ENCODE measurements around the gene LTBP3.

The LTBP3 gene

DNA sequence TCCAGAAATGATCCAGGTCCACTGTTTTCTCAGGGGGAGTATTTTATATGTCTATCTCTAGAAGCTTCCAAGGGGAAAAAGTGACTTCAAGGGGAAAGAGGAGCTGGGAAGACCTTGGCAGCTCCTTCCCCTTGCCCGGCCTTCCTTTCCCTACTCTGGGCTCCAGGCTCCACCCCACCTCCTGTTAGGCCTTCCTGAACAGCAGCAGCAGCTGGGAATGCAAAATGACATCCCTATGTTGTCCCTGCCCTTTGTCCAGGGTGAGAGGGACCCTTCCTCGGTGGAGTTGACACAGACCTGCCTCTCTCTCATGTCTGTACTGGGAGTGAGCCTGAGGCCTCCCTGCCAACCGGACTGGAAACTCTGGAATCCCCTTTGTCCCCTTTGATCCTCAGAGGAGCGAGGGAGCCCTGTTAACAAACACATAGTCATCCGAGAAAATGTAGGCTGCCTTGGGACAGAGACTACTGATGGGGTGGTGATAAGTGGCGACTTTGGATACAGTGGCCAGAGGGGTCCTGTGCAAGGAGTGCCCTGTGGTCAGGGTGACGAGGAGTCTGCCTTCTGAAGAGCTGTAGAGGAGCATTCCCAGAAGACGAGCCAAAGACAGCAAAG lies 68.3 kb downstream of the LTBP3 start:
- peaks cover 86% of the 10 kb centered on the region for H3K4me1 ChIP-seq (ENCODE audit: control insufficient read depth, low read length)
- no peak overlapping the region for H3K4me3 ChIP-seq (ENCODE audit: low read length)
- no peak overlapping the region for H3K27ac ChIP-seq (ENCODE audit: low read depth, low read length)
- no peaks in the 10 kb centered on the region for H3K27me3 ChIP-seq (ENCODE audit: control insufficient read depth, low read length)
- H3K79me2 ChIP-seq (ENCODE audit: control insufficient read depth, low read length) = peaks cover 7% of the 10 kb centered on the region; the same call in 1 of the 2 replicates
- TF ChIP-seq, protein P1, sequence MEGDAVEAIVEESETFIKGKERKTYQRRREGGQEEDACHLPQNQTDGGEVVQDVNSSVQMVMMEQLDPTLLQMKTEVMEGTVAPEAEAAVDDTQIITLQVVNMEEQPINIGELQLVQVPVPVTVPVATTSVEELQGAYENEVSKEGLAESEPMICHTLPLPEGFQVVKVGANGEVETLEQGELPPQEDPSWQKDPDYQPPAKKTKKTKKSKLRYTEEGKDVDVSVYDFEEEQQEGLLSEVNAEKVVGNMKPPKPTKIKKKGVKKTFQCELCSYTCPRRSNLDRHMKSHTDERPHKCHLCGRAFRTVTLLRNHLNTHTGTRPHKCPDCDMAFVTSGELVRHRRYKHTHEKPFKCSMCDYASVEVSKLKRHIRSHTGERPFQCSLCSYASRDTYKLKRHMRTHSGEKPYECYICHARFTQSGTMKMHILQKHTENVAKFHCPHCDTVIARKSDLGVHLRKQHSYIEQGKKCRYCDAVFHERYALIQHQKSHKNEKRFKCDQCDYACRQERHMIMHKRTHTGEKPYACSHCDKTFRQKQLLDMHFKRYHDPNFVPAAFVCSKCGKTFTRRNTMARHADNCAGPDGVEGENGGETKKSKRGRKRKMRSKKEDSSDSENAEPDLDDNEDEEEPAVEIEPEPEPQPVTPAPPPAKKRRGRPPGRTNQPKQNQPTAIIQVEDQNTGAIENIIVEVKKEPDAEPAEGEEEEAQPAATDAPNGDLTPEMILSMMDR (IDR thresholded peaks at IDR 0.05; ENCODE audit: low read depth, low read length, poor library complexity, severe bottlenecking) = no peak
- no peak for TF ChIP-seq EZH2phosphoT487 (IDR thresholded peaks at IDR 0.05; ENCODE audit: borderline replicate concordance, low read length)
- no peaks in the 10 kb centered on the region for H3K9me2 ChIP-seq (replicated peaks; ENCODE audit: control insufficient read depth, low read length)
- H3K4me2 ChIP-seq (ENCODE audit: low read length) = no peak overlapping the region
- H3K9me3 ChIP-seq (ENCODE audit: control insufficient read depth, insufficient read depth, low read length) = no peaks in the 10 kb centered on the region
- H3K36me3 ChIP-seq (ENCODE audit: control insufficient read depth, low read length) = no peaks in the 10 kb centered on the region
- H3F3A ChIP-seq (ENCODE audit: control insufficient read depth, insufficient read depth) = peaks cover 14% of the 10 kb centered on the region
- H4K20me1 ChIP-seq (ENCODE audit: control insufficient read depth, insufficient read depth, low read depth, low read length) = no peaks in the 10 kb centered on the region

DNA sequence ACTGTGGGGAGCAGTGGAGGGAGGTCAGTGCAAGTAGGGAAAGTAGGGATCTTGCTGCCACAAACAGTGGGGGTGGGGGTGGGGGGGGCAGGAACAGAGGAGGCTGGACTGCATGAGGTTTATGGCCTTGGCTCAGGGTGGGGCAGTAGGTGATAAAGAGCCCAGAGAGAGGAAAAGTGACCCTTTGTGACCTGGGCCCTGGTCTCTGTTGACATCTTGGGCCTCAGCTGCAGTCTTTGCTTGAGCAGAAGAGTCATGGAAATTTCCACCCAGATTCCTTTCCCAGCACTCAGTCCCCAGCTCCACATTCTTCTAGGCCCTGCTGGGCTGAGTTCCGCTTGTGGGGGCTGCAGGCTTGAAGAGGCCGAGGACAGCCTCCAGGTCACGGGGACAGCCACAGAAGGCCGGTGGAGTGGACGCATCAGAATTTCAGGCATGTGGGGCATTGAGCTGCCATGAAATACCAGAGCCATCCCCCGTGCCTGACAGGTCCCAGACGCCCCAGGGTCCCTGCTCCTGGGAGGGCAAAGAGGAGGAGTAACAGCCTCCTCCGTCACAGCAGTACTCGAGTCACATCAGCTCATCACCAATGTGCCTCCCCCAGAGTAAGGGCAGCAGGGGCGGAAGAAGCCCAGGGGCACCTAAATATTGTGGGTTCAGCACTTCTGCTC lies 69.0 kb downstream of the LTBP3 start:
- 0 out of 2 replicates have a peak, but pooled peaks cover 4% of the 10 kb centered on the region for H3K79me2 ChIP-seq (ENCODE audit: control insufficient read depth, low read length)
- no peaks in the 10 kb centered on the region for H3K9me3 ChIP-seq (ENCODE audit: control insufficient read depth, insufficient read depth, low read length)
- no peaks in the 10 kb centered on the region for H3K9me2 ChIP-seq (replicated peaks; ENCODE audit: control insufficient read depth, low read length)
- H3K36me3 ChIP-seq (ENCODE audit: control insufficient read depth, low read length) = no peaks in the 10 kb centered on the region
- peaks cover 79% of the 10 kb centered on the region for H3K4me1 ChIP-seq (ENCODE audit: control insufficient read depth, low read length)
- TF ChIP-seq, protein P1 (IDR thresholded peaks at IDR 0.05; ENCODE audit: low read depth, low read length, poor library complexity, severe bottlenecking) = no peak
- no peak for TF ChIP-seq EZH2phosphoT487 (IDR thresholded peaks at IDR 0.05; ENCODE audit: borderline replicate concordance, low read length)
- H4K20me1 ChIP-seq (ENCODE audit: control insufficient read depth, insufficient read depth, low read depth, low read length) = no peaks in the 10 kb centered on the region
- H3K4me2 ChIP-seq (ENCODE audit: low read length) = peak overlapping the region; percentile 88
- H3K4me3 ChIP-seq (ENCODE audit: low read length) = peak overlapping the region; percentile 65; the same call in 1 of the 2 replicates
- no peaks in the 10 kb centered on the region for H3K27me3 ChIP-seq (ENCODE audit: control insufficient read depth, low read length)
- peak overlapping the region; percentile 77 for H3K27ac ChIP-seq (ENCODE audit: low read depth, low read length)
- peaks cover 14% of the 10 kb centered on the region for H3F3A ChIP-seq (ENCODE audit: control insufficient read depth, insufficient read depth)

Data from DOHH2 (cell line).